ENCODE measurements around the gene MTG1.
A peak's percentile ranks its signal among the peaks of the same experiment; 100 is the strongest.

MTG1 gene

GRCh38 chr10:133394064-133394663, at the start of gene MTG1:
TSS of gene MTG1 (plus strand) at chr10:133394157. CDS start at chr10:133394221, 64 bp downstream.
- peak; percentile 51 to 82 for DNase-seq

GRCh38 chr10:133344236-133344635, 49.7 kb upstream of the MTG1 start:
- no peak for DNase-seq

GRCh38 chr10:133346413-133346812, 47.5 kb upstream of the MTG1 start:
- no peak for DNase-seq

GRCh38 chr10:133347710-133348517, 46.0 kb upstream of the MTG1 start:
- DNase-seq: no peak

GRCh38 chr10:133349160-133349568, 44.8 kb upstream of the MTG1 start:
- no peak for DNase-seq

GRCh38 chr10:133349577-133350011, 44.4 kb upstream of the MTG1 start:
- no peak for DNase-seq

GRCh38 chr10:133350283-133350949, 43.5 kb upstream of the MTG1 start:
- no peak for DNase-seq

- DNase-seq: no peak
These were observed 43.0 kb upstream of the MTG1 start for GRCh38 chr10:133350950-133351329.

- no peak for DNase-seq
These were observed 42.3 kb upstream of the MTG1 start for GRCh38 chr10:133351408-133352318.

GRCh38 chr10:133353202-133353959, 40.6 kb upstream of the MTG1 start:
- no peak for DNase-seq

GRCh38 chr10:133353988-133354605, 39.9 kb upstream of the MTG1 start:
- DNase-seq: no peak

- no peak for DNase-seq
These were observed 39.2 kb upstream of the MTG1 start for GRCh38 chr10:133354672-133355240.

GRCh38 chr10:133355266-133355665, 38.7 kb upstream of the MTG1 start:
- no peak for DNase-seq

GRCh38 chr10:133355991-133356390, 38.0 kb upstream of the MTG1 start:
- no peak for DNase-seq

- no peak for DNase-seq
These were observed 37.2 kb upstream of the MTG1 start for GRCh38 chr10:133356549-133357284.

GRCh38 chr10:133357285-133358161, 36.4 kb upstream of the MTG1 start, which contains the start of gene FUOM:
TSS of gene FUOM (minus strand) at chr10:133358019. CDS start at chr10:133358007, 12 bp downstream.
- peak; percentile 18 to 48 for DNase-seq

- DNase-seq: no peak
These were observed 35.6 kb upstream of the MTG1 start for GRCh38 chr10:133358162-133358924.

GRCh38 chr10:133358925-133359310, 35.0 kb upstream of the MTG1 start:
- no peak for DNase-seq

Data from bone marrow (tissue), 2 donors.